NCI-H526 treated with DMSO at 0.1 percent for 48 hours (cell line): ENCODE data around the gene MADCAM1.

Experiments
- DNase-seq: peaks from one replicate; lab custom pipeline; 2025; lab: John Stamatoyannopoulos, UW

Gene MADCAM1

GRCh38 chr19:532561-533363, 36.5 kb downstream of the MADCAM1 start:
- DNase-seq, result peak; percentile 11

GRCh38 chr19:533364-534058, 37.2 kb downstream of the MADCAM1 start:
- DNase-seq, result no peak

DNA sequence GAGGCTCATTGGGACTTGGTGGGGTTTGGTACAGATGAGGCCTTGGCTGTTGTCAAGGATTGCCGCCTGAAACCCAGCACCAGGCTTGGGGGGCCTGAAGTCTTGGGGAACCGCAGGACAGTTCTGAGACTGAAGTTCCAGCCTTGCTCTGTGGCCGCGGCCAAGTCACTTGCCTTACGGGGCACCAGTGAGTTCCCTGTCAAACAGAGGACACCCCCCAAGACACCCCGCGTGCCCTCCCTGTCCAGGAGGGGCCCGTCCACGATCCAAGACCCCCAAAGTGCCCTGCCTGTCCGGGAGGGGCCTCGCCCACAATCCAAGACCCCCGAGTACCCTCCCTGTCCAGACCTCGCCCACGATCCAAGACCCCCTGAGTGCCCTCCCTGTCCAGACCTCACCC, 37.8 kb downstream of the MADCAM1 start:
- no peak for DNase-seq

- no peak for DNase-seq
Observed at GRCh38 chr19:535017-535835, 38.9 kb downstream of the MADCAM1 start.

GRCh38 chr19:536031-536880, 40.0 kb downstream of the MADCAM1 start:
- DNase-seq, result no peak

- DNase-seq, result no peak
Observed at GRCh38 chr19:536881-537404, 40.7 kb downstream of the MADCAM1 start.

DNA sequence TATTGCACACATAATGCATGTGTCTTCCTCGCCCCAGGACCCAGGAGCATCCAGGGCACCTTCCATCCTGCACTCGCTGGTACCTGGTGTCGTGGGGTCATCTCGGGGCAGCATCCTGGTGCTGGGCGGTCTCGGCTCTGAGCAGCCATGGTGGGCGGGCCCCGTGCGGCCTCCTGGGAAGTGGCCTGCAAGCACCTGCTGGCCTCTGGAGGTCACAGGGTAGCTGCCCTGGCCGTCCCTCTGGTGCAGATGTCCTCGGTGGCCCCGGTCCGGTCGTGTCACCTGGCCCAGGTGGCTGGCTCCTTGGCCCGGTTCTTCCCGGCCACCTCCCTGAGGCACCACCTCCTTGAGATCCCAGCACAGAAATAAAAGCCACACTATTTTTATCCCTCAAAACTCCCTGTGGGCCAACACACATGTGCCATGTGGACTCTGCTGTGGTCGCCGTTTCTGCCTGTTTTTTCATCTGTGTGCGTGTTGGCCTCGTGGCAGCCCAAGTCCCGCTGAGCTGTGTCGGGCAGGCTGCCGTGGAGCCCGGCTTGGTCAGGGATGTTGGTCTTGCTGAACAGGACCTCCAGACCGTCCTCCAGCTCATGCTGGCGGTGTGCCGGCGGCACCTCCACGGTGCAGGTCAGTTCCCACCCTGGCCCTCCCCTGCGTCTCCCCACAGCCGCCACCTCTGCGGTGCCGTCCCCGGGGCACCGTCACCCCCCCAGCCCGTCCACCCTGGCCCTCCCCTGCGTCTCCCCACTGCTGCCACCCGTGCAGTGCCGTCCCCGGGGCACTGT, 42.5 kb downstream of the MADCAM1 start:
- no peak for DNase-seq

DNA sequence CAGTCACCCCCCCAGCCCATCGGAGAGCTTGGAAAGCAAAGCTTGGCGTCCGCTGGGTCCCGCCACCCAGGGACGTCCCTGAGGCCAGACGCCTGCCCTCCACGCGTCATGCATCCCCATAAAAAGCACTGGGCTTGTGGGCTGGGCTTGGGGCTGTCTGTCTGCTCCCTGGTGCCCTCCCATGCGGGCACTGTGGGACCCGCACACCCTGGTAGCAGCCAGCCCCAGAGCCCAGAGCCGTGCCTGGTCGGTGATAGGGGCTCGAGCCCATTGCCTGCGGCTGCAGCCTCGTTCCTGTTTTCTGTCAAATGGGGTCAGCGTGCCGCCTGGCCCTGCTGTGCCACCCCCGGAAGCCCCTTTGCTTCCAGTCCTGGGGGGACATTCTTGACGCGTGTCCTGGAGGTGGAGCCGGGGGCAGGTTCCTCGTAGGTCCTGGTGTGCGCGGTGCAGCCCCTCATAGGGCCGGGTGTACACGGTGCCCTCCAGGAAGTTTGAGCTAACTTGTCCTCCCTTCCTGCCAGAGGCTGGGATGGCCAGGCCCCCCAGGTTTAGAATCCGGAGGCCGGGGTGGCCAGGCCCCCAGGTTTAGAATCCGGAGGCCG, 43.2 kb downstream of the MADCAM1 start:
- no peak for DNase-seq

DNA sequence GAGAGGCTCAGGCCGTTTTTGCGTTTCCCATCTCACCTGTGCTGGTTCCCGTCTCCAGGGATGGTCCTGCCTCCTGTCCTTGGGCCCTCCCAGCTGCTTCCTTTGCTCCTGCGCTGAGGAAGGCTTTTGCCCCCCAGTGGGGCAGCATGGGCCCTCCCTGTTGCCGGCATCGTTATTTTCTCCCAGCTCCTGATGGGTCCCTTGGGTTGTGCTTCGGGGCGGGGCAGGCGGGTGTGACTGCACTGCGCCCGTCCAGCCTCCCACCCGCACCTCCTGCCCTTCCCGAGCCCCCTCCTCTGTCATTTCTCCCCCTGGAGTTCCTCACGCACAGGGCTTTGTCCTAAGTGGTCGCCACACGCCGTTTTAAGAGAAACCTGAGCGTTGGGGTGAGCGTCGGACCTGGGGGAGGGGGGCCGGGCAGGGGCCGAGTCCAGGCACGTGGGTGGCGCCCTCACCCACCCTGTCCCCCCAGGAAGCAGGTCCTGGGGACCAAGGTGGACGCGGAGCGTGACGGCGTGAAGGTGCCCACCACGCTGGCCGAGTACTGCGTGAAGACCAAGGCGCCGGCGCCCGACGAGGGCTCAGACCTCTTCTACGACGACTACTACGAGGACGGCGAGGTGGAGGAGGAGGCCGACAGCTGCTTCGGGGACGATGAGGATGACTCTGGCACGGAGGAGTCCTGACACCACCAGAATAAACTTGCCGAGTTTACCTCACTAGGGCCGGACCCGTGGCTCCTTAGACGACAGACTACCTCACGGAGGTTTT, 44.8 kb downstream of the MADCAM1 start:
- no peak for DNase-seq

DNA sequence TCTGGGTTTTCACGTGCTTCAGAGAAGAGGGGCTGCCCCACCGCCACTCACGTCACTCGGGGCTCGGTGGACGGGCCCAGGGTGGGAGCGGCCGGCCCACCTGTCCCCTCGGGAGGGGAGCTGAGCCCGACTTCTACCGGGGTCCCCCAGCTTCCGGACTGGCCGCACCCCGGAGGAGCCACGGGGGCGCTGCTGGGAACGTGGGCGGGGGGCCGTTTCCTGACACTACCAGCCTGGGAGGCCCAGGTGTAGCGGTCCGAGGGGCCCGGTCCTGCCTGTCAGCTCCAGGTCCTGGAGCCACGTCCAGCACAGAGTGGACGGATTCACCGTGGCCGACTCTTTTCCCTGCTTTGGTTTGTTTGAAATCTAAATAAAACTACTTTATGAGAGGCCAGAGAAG, 45.4 kb downstream of the MADCAM1 start:
- no peak for DNase-seq

DNA sequence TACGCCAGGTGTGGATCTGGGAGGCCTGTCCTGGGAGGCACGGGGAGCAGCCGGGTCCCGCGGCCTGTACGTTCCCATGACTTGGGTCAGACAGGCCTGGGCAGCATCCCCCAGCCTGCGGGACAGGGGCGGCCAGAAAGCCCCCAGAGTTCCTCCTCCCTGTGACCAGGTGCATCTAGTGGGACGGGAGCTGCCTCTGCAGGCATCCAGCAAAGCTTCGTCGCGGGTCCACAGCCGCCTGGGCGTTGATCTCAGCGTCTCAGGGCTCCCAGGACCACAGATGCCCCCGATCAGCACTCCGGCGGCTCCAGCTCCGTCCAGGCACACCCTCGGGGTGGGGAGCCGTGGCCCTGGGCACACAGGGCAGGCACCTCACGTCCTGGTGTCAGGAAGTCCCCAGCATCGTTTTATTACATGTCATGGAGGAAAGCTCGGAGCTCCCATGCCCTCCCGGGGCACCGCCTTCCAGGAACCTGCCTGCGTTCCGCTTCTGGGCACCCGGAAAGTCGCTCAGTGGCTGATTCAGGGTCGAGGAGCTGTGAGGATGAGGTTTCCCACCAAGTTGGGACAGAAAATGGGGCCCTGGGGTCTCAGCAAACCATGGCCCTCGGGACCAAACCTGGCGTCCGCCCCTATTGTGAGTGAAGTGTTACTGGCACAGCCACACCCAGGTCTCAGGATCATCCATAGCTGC, 46.0 kb downstream of the MADCAM1 start:
- DNase-seq, result no peak

GRCh38 chr19:543910-544608, 47.8 kb downstream of the MADCAM1 start, which contains the start of gene GZMM:
Gene GZMM (plus strand): TSS chr19:544053. CDS start chr19:544072, 19 bp downstream.
- no peak for DNase-seq

GRCh38 chr19:547117-547516, 50.8 kb downstream of the MADCAM1 start:
- DNase-seq, result no peak

GRCh38 chr19:547836-548720, 51.8 kb downstream of the MADCAM1 start:
- DNase-seq, result no peak

DNA sequence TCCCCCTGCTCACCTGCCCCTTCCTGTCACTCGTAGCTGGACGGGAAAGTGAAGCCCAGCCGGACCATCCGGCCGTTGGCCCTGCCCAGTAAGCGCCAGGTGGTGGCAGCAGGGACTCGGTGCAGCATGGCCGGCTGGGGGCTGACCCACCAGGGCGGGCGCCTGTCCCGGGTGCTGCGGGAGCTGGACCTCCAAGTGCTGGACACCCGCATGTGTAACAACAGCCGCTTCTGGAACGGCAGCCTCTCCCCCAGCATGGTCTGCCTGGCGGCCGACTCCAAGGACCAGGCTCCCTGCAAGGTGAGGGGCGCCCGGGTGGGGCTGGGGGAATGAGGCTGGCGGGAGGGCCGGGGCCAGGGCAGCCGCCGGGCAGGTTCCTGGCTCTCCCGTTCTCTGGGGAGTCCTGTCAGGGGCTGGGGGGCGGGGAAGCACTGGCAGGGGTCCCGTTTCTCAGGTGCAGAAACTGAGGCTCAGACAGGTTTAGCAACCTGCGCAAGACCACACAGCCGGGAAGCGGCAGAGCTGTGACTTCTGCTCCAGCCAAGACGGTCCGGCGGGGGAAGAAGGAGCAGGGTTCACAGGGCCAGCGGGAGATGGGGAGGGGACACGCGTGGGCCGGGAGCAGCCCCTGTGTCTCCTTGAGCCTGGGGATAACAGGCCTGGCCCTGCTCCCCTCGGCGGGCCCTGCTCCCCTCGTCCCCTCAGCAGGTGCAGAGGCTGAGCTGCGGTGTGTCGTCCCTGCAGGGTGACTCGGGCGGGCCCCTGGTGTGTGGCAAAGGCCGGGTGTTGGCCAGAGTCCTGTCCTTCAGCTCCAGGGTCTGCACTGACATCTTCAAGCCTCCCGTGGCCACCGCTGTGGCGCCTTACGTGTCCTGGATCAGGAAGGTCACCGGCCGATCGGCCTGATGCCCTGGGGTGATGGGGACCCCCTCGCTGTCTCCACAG, 52.9 kb downstream of the MADCAM1 start:
- DNase-seq, result no peak

GRCh38 chr19:554817-555216, 58.5 kb downstream of the MADCAM1 start:
- no peak for DNase-seq
